Activated CD8-positive, alpha-beta memory T cell treated with anti-CD3 and anti-CD28 coated beads, Interleukin-2, amount 50 U/mL, for 1 hour (primary cell): Measurements from ENCODE around the gene CRP.
"Not testable (repeated sequence)": the region's sequence is repeated elsewhere in the genome, so short reads cannot be mapped to it uniquely, and the experiment has no call there.

Source experiments
- DNase-seq: peaks from one replicate; pipeline ENCODE4 v3.0.0-alpha.2; 2020; ENCODE audit errors: extremely low read depth

CRP gene, protein sequence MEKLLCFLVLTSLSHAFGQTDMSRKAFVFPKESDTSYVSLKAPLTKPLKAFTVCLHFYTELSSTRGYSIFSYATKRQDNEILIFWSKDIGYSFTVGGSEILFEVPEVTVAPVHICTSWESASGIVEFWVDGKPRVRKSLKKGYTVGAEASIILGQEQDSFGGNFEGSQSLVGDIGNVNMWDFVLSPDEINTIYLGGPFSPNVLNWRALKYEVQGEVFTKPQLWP

DNA sequence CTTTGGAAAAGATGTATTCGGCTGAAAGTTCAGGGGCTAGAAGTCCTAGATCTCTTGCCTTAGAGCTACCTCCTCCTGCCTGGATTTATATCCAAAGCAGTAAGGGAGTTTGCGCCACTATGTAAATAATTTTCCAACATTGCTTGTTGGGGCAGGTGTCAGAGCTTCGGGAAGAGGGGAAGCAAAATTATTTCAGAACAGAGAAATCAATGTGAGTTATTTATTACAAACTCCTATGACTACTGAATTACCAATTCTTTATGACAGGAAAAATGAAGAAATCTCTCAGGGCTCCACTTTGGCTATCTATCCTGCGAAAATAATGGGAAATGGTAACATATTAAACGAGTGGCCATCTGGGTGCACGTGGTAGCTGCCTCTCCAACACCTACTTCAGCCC lies at the start of gene CRP:
CRP (minus strand) TSS at position 61 of the 400 bp plus-strand sequence. CDS start 104 bp downstream, outside the sequence.
- no peak for DNase-seq

DNA sequence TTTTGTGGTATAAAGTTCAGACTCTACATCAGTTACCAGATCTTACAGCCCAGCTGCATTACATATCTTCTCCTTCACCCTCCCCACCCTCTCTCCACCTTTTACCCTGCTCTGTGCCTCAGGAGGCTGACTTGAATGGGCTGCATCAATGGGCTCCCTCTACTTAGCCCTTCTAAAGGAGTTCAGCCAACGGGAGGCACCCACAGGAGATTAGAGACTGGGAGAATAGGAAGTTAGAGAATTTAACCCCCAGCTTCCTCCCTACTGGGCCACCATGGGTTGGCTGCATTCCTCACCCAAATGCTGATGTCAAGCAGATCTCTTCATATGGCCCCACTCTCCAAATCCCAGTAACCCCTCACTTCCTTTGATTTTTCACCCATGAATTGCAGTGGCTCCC lies 49.3 kb upstream of the CRP start:
- DNase-seq: no peak

DNA sequence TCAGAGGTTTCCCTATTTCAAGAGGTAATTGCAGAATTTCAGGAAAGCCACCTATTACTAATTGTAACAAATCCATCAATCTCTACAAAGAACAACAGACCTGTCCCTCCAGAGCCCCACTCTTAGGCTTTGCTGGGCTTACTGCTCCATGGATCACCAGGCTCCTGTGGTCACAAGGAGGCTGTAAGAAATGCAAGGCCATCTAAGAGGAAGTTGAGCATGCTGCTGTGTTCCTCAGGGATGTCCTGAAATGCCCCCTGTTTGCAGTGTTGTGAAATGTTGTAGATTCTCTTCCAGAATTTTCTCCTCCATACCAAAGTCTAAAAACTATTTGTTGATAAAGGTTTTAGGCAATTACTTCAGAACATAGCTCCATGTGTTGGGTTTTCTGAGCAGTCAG lies 42.0 kb upstream of the CRP start:
- no peak for DNase-seq

DNA sequence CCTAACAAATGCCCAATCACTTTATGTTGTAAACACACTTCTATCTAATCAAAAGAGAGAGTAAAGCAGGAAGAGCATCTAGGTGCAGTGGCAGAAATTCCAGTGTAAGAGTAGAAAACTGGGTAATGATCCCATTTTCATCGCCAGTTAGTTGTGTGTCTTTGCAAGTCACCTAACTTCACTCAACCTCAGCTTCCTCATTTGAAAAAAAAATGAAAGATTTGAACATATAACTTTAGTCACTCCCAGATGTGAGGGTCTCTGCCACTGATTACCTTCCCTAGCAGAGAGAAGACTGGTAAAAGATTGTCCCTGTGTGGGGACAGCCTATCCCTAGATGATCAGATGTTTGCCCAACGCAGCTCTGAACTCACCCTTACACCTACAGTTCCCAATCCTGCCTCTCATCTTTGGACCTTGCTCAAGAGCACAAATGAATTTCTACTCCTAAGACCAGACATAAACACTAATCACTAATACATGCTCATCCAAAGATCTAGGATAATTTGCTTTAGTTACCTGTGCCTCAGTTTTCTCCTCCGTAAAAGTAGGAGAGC lies 41.1 kb upstream of the CRP start:
- DNase-seq: no peak

DNA sequence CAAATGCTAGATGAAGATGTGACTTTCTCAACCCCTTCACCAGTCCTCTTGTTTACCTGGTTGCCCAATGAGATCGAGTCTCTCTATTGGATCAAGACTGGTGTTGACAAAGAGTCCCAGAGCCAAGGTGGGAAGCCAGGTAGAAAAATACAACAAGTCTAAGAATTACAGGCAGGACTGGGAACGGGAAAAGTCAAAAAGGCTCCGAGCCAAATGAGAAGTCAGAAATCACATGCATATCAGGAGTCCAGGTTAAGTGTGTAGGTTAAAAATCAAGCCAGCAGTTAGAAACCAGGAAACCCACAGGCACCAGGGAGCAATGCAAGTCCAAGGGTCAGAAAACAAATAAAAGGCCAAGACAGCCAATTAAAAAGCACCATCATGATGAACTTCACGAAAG lies 39.0 kb upstream of the CRP start:
- DNase-seq: no peak

DNA sequence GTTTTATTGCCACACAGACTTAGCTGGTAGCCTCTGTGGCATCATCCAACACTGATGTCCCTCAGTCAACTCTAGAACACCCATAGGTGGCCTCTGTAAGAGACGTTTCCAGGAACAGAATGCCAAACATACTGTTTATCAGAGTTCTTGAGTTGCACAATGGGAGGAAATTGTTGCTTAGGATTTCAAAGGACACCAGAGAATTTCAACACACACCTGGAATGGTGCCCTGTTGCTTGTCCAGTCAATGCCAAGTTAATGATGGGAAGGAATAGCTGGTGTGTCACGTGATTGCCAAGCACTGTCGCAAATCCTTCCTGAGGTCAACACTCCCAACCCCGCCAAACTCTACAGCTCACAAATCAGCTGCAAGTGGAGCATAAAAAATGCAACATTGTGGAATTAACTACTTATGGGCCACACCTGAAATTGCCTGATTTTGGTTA lies 37.8 kb upstream of the CRP start:
- DNase-seq: no peak

DNA sequence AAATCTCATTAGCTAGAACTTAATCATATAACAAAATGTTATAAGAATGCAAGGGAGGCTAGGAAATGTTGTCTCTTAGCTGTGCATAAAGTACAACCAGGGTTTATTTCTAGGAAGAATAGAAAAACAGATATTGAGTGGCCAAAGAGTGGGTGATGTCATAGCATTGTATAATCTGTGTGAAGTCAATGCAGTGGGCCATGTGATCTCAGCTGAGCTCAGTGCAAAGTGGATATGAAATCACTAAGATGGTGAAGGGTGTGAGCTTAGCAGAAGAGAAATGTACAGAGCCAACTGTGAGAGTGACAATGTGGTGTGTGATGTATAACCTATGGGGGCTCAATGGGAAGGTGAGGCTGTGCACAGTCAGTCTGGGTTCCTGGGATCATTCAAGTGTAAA lies 36.6 kb upstream of the CRP start:
- no peak for DNase-seq

DNA sequence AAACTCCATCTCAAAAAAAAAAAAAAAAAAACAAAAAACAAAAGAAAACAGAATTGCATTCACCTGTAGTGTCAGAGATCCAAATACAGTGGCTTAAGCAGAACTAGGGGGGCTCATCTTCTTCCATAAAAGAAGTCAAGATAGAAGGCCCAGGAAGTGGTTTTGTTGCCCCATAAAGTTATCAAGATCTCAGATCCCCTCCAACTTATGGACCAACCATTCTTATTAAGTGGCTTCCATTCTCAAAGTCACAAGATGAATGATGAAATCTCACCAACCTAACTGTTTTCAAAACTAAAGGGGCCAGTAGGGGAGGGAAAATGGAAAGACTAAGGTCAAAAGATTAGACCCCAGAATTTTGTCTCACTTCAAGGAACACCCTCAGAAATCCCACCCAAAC lies 36.2 kb upstream of the CRP start:
- no peak for DNase-seq

DNA sequence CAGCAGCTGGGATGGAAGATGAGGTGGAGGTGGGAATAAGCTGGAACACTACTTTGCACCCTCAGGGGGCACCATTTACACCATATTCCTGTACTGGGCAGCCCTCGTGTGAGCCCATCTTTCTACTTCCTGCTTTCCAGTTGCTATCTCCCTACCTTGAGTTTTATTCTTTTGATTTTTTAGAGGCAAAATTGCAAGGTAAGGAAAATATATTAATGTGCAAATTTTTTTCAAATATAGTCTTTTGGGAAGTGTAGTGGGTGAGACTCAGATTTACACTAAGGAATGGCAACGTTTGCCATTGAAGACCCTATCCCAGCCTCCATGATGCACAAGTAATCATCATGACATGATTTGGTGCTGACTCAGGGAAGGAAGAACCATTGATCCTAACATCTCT lies 35.2 kb upstream of the CRP start:
- no peak for DNase-seq

DNA sequence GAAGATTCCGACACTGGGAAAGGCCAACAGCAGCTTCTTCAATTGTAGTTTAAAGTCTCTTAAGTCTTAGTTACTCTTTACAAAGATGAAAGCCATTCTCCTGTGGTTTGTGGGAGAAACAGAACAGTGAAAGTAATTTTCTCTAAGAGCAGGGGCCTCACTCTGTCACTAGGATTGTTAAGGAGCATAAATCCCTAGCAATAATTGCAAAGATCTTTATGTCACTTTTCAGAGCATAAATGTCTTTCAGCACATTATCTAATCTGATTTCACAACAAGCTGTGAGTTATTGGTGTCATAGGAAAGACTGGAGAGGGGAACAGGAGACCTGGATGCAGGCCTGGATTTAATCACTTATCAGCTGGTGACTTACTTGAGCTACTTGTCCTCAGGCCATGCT lies 34.0 kb upstream of the CRP start:
- no peak for DNase-seq

DNA sequence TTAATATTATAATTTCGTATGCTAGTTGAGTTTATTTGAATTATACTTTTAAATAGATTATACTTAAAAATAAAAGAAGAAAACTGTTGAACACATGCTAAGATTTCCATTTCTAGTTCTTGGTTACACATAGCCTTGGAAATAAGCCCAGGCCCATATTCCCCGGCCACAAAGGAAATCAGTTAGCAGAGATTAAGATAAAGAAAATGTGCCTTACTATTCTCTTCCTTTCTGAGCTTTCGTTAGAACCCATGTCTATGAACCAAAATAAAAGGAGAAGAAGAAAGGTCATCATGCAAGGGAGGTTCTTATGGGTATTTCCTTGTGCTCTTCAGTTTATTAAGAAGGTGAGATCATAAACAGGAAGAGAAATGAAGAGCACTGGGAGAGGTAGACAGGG lies 32.3 kb upstream of the CRP start:
- DNase-seq: no peak

DNA sequence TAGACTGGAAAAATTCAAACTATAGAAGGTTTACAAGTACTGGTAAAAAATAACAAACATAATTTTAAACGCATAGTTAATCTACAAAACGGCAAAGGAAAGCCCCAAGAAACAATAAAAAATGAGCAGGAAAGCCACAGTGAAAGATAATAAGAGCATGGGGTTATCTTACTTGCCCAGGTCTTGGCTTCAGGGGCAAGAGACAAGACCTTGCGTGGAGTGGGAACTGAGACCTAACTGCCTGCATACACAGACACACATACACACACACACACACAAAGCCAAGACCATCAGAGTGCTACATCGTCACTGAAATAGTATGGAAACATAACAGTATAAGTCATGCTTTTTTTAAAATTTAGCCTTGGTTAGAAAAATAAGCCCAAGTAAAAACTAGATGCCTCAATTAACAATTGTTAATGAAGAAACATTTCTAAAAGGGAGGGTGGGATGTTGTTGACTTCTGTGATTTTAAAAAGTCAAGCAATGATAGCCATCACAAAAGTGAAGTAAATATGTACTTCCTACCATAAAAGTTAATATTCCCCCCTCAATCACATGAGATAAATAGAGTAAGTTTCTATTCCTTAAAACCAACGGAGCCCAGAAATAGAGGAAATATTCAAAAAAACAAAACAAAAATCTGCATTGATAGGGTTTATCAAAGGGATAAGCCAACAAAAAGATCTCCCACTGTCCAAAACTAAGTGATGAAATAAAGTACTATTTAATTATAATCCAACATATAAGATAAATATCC lies 29.4 kb upstream of the CRP start:
- no peak for DNase-seq

DNA sequence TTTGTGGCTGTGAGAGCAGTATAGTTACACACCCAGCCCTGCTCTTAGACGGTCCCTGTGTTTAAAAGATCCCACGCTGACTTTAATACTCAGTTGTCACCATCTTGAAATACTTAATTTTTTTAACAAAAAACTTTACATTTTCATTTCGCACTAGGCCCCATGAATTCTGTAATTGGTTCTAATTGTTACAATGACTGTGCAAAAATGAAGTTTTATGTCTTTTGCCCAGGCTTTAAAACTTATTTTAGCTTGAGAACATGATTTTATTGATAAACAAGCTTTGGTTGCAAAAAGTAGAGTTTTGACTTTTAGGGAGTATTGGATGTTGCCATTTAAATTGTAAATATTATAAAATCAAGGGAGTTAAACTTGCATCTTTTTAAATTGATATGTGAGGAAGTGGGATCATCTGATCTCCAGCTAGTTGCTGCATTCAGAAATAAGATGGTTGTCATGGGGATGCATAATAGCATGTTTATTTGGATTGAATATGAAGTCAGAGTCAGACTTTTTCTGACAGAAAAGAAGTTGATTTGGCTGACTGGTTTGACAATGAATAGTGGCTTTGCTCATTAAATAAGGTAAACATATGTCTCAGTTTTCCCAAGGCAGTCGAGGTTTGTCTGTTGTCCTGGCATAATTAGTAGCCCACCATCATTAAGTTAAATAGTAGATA lies 23.0 kb upstream of the CRP start:
- no peak for DNase-seq

DNA sequence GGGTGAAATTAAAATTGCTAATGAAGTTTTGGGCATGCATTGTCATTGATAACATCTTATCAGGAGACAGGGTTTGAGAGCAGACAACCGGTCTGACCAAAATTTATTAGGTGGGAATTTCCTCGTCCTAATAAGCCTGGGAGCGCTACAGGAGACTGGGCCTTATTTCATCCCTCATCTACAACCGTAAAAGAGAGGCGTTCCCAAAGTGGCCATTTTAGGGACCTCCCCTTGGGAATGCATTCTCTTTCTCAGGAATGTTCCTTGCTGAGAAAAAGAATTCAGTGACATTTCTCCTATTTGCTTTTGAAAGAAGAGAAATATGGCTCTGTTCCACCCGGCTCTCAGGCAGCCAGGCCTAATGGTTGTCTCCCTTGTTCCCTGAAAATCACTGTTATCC lies 8.8 kb upstream of the CRP start:
- DNase-seq: not testable (repeated sequence)

DNA sequence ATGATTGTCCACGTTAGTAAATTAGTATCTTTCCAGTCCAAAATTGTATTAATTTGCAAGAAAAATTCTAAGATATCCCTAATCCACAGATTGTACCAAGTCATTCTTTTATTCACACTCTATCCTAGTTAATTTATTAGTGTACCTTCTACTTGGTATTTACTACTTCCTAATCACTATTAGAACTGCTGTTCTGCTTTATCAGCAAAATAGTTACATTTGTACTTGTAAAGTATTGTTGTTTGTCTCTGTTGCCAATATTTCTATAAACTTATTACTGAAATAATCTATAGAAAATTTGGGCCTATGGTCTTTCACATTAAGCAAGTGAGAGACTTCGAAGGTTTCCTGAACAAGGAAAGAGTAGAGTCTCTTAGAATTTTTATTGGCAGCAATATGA lies 5.6 kb upstream of the CRP start:
- no peak for DNase-seq

DNA sequence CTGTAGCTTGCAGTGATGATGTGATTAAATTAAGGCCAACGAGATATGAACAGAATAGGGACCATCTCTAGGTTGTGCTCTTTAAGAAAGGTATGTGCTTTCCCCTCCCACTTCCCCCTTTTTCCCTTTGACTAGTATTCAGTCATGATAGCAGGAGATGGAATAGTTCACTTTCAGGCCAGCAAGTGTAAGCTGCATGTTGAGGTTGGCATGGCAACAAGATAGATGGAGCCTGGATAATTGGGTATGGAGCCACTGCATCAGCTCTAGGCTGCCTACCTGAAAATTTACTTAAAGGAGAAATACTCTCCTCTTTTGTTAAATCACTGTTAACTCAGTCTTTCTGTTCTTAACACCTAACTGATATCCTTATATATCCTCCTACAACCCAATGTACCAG lies 1.5 kb upstream of the CRP start:
- no peak for DNase-seq

DNA sequence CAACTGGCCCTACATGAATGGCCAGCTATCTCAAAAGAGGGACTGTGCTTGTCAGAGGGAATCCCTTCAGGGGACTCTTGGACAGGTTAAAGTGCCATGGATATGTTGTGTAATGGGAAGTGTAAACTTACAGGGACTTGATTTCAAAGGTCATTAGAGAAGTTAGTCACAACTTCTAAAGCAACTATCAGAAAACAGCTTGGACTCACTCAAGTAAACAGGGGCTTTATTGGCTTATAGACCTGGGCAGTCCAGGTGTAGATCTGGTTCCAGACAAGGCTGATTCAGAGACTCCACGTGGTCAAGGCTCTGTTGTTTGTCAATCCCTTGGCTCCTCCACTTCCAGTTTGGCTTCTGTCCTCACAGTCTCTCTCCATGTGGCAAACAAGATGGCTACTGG lies 2.3 kb downstream of the CRP start:
- no peak for DNase-seq

DNA sequence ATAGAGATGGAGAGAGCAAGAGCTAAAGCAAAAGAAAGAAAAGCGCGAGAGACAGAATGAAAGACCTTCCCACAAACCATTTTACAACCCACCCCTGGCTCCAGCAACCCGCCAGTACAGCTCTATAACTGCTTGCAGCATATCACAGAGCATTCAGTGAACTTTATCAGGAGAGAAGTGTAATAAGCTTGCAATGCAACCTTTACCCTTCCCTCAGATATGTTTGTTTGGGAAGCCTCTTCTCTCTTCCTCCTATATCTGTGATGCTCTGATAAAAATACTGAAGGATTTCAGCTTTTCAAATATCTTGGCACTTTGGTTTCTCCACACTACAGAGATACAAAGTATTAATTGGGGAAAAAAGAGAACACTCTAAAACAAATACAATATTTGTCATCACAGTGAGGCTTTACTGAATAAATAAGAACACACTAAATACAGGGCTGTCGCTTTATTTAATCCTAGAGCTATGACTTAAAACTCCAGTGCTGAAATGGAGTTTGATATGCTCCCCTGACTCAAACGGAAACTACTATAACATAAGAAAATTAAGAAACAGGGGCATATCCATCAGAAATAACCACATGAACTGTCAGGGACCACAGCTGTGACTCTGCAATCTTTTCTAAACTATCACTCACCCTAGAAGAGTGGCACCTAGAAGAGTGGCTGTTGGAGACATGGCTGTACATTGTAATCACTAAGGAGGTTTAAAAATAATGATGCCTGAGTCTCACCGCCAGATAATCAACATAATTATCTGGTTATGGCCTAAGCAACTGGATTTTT lies 6.7 kb downstream of the CRP start:
- DNase-seq: no peak

DNA sequence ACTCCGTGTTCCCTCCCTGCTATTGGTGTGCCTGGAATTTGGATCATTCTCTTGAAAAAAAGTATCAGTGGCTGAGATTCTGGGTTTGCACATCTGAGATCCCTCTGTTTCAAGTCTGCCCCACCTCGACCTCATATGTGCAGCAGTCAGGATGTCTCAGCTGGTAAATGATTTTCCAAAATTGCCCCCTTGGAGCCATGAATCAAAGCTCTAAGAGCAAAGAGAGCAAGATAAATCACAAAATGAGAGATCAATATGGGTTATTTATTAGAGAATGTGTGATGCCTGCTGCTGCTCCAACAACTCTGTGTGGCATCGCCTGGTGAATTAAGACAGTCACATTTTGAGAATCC lies 8.5 kb downstream of the CRP start:
- no peak for DNase-seq

DNA sequence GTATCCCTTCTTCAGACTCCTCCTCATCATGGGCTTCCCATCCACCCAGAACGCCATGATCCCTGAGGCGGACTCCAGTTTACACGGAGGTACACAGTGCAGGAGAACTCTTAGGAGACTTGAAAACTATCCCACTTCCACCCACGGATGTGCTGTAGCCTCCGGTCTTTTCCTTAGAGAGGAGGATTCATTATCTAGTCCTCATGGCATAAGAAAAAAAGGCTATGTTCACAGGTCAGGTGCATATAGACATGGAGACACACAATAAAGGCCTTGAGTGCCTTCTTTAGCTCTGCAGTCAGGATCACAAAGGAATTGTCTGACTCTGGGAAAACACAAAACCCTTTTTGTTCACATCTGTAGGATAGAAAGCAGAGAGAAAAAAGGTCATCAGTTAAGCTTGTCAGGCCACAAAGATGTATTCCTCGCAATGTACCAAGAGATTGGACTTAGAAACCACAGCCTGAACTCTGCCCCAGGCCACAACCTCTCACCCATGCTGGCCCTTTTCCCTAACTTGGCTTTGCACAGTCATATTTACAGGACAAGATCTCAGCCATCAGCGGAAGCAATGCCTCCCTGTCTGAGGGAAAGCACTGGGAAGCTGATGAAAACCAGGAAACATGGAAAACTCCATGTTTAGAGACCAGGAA lies 9.0 kb downstream of the CRP start:
- DNase-seq: no peak

DNA sequence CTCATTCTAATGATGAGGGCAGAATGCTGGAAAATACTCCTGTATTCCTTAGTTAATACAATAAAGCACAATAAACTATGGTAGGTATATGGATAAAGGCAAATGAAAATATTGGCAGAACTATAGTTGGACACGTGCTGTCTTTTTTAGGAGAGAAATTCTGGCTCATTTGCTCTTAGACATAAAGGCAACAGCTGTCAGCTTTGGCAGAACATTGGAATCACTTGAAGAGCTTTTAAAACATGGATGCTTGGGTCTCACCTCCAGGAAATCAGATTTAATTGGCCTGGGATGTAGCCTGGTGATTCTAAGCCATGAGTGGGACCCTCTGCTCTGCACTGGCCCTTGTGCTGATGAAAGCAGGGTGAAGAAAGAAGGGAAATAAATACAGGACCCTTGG lies 9.9 kb downstream of the CRP start:
- DNase-seq: no peak

DNA sequence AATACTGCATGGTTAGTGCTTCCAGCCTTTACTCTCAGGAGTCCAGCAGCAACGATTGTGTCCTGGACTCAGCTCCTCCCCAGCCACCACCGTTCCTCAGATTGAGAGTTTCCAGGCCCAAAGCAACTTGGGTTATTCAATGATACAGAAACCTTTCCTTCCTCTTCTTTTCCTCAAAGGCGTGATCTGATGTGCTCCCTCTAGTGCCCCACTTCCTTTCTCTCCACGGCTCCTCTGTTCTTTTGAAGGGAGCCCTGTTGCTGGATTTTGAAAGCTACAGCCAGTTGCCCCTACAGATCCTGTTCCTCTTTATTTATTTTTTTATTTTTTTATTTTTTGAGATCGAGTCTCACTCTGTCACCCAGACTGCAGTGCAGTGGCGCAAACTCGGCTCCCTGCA lies 14.1 kb downstream of the CRP start:
- no peak for DNase-seq
